Stimulated activated CD8-positive, alpha-beta memory T cell treated with anti-CD3 and anti-CD28 coated beads, Interleukin-7, amount 100 ng/mL, for 1 hour (primary cell): ENCODE data around the gene CCDC191.
A peak's percentile ranks its signal among the peaks of the same experiment; 100 is the strongest.

ENCODE experiments used
- DNase-seq, 2 donors: peaks; one replicate each; pipeline ENCODE4 v3.0.0-alpha.2; 2020; ENCODE audit warnings: low read depth in 2 of 2

CCDC191 gene

DNA sequence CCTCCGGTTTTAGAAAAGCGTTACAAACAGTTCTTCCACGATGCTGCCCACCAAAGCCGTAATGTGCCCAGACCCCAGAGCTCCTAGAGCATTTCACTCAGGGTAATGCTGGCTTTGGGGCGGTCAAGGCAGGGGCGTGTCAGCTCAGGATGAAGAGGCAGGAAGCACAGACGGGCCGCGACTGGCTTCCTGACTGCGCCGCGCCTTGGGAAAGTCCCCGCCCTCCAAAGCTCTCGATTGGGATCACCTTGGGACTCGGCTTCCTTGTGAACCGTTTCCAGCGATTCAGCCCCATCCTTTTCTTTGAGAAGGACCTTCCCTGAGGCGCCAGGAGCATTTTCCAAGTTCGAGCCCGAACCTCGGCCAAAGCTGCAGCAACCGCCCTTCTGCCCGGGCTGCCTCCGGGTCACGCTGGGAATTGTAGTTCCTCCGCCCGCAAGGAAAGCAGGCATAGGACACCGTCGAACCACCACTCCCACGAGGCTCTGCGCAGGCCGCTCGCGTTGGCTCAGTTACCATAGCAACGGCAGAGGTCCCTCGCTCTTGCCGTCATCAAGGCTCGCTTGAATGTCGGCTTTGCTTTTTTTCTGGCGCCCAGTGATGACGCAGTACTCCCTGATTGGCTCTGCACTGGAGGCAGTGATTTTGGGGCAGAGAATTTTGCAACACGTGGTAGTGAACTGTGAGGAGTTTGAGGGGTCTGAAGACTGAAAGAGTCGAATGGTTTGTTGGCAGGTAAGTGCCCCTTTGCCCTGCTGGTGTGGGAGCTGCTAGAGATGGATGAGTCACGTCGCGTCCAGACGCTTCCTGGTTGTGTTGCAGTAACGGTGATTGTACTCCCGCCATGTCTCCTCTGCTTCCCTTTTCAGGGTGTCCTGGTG lies at the start of gene CCDC191, which contains the start of gene QTRT2:
Gene CCDC191 (minus strand): TSS at position 397 of the 881 bp plus-strand sequence. CDS start 60 bp downstream, at position 337.
Gene QTRT2 (plus strand): TSS at position 608 of the 881 bp plus-strand sequence. CDS start 8,521 bp downstream, outside the sequence.
- DNase-seq: peak; percentile 97

- DNase-seq: no peak
Measured at GRCh38 chr3:114104414-114104813, 48.1 kb upstream of the CCDC191 start.

DNA sequence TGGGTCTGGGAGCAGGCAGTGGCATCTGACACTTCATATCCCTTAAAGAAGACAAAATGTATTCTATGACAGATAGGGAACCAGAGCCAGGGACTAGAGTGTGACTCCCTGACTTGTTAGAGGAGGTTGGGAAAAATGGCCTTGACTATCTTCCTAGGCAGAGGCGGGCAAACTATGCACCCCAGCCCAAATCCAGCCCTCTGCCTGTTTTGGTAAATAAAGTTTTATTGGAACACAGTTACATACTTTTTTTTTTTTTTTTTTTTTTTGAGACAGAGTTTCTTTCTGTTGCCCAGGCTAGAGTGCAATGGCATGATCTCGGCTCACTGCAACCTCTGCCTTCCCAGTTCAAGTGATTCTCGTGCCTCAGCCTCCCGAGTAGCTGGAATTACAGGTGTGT lies 47.5 kb upstream of the CCDC191 start:
- no peak for DNase-seq

DNA sequence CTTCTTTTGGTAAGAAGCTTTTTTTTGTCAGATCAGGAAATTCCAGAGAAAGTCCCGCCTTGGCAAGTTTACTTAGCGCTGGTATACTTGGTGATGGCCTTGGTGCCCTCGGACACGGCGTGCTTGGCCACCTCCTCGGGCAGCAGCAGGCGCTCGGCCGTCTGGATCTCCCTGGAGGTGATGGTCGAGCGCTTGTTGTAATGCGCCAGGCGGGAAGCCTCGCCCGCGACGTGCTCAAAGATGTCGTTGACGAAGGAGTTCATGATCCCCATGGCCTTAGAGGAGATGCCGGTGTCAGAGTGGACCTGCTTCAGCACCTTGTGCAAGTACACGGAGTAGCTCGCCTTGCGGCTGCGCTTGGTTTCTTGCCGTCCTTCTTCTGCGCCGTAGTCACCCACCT lies 46.9 kb upstream of the CCDC191 start:
- no peak for DNase-seq

GRCh38 chr3:114101101-114101500 lies 44.8 kb upstream of the CCDC191 start:
- no peak for DNase-seq

DNA sequence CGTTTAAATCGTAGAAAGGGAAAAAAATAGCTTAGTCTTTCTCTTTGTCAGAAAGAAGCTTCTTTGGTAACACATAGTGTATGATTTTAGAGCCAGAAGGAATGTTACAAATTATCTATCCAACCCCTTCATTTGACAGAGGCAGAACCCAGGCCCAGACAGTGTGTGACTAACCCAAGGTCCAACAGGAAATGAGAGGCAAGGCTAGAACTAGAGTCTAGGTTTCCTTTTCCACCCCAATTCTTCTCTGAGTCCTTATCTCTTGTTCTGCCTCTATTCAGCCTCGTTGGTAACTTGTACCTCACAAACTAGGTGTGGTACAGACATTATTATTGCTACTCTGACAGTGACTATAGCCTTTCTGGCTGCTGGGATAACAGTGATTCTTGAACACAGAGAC lies 39.5 kb upstream of the CCDC191 start:
- no peak for DNase-seq

DNA sequence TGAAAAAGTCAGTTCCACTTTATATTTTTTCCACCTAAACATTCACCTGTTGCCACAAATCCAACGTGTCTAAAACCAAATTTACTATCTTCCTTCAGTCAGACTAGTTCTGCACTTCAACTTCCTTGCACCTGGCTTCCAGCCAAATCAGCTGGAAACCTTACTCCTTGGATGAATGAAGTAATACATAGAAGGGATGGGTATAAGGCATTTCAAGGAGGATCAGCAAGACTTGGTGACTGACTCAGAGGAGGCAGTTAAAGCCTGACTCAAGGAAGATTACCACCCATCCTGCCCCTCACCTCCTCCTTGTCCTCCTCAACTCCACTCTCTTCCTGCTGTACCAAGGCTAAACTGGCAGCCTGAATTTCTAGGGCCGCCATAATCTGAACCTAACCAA lies 37.3 kb upstream of the CCDC191 start:
- no peak for DNase-seq

GRCh38 chr3:114093016-114093380 lies 36.7 kb upstream of the CCDC191 start:
- DNase-seq: no peak

GRCh38 chr3:114092151-114093015 lies 36.1 kb upstream of the CCDC191 start:
- no peak for DNase-seq

GRCh38 chr3:114089675-114090074 lies 33.3 kb upstream of the CCDC191 start:
- DNase-seq: no peak

DNA sequence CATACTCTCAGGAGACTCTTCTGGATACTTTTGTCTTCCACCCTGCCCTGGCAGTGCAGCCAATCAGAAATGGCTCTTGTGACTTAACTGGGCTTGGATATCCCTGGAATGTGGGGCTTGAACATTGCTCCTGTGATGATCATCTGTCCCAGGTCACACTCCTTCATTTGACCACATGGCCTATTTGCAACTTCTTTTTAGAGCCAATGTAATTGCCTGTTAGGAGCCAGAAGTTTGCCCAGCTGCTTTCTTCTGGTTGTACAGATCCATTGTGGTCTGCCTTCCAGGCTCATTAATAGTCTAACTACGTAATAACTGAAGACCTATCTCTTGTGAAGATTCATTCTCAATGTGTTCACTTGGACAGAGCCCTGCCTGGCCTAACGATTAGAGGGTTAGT lies 30.0 kb upstream of the CCDC191 start:
- no peak for DNase-seq

- no peak for DNase-seq
Measured at GRCh38 chr3:114083112-114083511, 26.8 kb upstream of the CCDC191 start.

DNA sequence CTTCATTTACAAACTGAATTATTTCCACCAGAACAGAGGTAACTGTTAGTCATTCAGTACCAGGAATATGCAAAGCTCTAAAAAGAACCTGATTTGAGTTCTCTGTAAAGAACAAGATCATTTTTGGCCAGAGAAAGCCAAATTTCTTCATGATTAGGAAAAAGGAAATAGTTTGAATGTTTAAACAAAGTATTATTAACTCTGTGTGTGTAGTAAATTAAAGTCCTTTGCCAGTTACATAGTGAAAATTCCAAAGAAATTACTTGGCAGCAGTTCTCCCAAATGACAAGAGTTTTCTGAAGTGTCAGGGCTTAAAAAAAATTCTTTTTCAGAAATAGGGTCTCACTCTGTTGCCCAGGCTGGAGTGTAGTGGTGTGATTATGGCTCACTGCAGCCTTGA lies 24.7 kb upstream of the CCDC191 start:
- no peak for DNase-seq

GRCh38 chr3:114080201-114080600 lies 23.9 kb upstream of the CCDC191 start:
- no peak for DNase-seq

GRCh38 chr3:114079761-114080160 lies 23.4 kb upstream of the CCDC191 start:
- no peak for DNase-seq

- no peak for DNase-seq
Measured at GRCh38 chr3:114078126-114078525, 21.8 kb upstream of the CCDC191 start.

DNA sequence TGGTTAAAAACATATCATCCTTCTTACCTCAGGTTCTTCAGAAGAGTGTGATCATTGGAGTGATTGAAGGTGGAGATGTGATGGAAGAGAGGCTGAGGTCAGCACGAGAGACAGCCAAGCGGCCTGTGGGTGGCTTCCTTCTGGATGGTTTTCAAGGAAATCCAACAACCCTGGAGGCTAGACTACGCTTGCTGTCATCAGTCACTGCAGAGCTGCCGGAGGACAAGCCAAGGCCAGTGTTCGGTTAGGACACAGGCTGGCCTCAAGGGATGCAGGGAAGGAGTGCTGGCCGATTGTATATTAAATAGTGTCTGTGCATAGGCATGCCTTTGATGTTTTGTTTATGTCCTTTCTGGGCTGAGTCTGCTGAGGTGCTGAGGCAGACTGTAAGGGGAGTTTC lies 20.4 kb upstream of the CCDC191 start:
- no peak for DNase-seq

DNA sequence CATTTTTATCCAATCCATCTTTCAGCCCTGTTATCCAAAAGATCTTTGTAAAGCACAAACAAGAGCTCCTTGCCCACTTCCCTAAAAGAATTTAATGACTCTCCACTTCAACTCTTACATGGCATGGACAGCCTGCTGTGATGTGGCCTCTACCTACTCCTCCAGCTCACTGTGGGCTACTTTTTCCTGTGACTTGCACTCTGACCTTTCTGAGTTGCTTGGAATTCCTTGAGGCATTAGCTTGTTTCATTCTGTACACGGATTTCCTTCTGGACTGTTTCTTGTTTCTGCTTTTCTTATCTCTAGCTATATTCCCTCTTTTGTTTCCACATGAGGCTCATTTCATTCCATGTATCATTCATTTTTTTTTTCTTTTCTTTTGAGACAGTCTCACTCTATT lies 15.5 kb upstream of the CCDC191 start:
- DNase-seq: no peak

DNA sequence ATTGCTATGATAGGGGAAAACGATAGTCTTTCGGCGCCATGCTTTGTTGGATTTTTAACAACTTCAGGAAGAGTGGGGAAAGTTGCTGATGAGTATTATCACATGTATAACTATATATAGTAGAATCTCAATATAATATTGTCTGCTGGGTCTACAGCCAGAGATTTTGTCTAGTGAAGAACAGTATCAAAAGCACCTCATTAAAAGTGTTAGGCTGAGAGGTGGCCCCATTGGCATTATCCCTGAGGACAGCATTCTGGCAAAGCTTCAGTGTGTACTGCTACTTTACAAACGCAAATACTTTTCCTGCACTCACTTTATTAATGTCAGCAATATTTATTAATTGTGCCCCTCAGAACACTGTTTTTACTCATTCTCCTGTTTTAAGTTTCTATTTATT lies 12.0 kb upstream of the CCDC191 start:
- DNase-seq: no peak

DNA sequence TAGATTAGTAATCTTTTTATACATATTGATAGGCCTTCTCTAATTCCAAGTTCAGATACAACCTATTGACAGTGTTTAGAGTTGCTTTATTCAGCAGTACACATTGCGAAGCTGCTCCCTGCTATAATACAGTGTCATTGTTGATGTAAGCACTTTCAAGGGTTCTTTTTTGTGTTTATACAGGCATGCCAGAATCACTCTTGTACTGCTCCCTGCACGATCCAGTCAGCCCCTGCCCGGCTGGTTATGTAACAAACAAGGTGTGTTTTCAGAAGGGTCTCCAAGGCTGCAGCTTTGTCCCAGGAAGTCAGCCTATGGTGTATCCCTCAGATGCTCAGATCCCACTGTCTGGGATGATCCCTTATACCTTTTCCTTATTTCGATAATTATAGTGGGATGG lies 11.5 kb upstream of the CCDC191 start:
- no peak for DNase-seq

GRCh38 chr3:114060906-114061655 lies 4.8 kb upstream of the CCDC191 start:
- no peak for DNase-seq

- no peak for DNase-seq
Measured at GRCh38 chr3:114058646-114059045, 2.3 kb upstream of the CCDC191 start.
